Fibroblast of lung (primary cell): ENCODE measurements around the gene RUNDC3A.

Source experiments
- CTCF ChIP-seq, 2 donors: IDR thresholded peaks in 1 of 2; conservative IDR thresholded peaks in 1 of 2; 1 replicate in 1 of 2; 2 replicates in 1 of 2; pipeline ENCODE4 v1.5.1; 2011 to 2012; ENCODE audit warnings: low read length in 2 of 2, control low read depth in 1 of 2, inconsistent platforms in 1 of 2, low read depth in 1 of 2, mild to moderate bottlenecking in 1 of 2
- EZH2 ChIP-seq: IDR thresholded peaks from 2 replicates; pipeline ENCODE4 v1.5.1; 2012; ENCODE audit warnings: low read length, control low read depth, mild to moderate bottlenecking; ENCODE audit errors: missing control alignments

GRCh38 chr17:44293509-44294226 is 14.7 kb upstream of the RUNDC3A start:
- no peak for TF ChIP-seq CTCF (conservative IDR thresholded peaks at IDR 0.05 in 1 of 2, IDR thresholded peaks at IDR 0.05 in 1 of 2; ENCODE audit: low read depth in 1 of 2, low read length in 2 of 2)
- TF ChIP-seq EZH2: no peak
